ENCODE results near the gene PLXDC2.
"Not testable (repeated sequence)": the region's sequence is repeated elsewhere in the genome, so short reads cannot be mapped to it uniquely, and the experiment has no call there.

PLXDC2 gene

DNA sequence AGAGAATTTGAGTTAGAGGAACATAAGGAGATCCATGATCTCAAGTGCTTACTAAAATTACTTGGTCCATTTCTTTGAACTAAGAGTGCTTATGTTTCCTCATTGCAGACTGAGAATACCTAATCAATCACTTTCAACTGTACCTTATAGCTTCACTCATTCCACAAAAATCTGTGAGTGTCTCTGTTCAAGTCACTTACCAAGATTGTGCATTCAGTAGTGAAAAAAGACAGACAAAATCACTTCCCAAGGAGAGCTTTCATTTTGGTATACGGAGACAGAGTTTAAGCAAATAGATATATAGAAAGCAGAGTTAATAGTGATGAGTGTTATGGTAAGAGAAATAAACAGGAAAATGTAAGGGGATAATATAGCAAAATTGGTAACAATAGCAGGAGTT lies 364.5 kb downstream of the PLXDC2 start:
- Histone ChIP-seq H3K27me3 (ENCODE audit: insufficient read depth, low read length) (no peaks in the 10 kb centered on the region), H3K4me2 (ENCODE audit: low read length) (no peak overlapping the region), H4K20me1 (ENCODE audit: insufficient read depth, low read length) (no peaks in the 10 kb centered on the region), H3K9me2 (ENCODE audit: low read depth, low read length) (no peaks in the 10 kb centered on the region), H3K9ac (ENCODE audit: low read length) (no peak overlapping the region), H3K36me3 (ENCODE audit: insufficient read depth, low read length) (no peaks in the 10 kb centered on the region), H3K9me3 (ENCODE audit: low read length) (no peaks in the 10 kb centered on the region), H3K4me1 (ENCODE audit: insufficient read depth, low read length, severe bottlenecking) (no peaks in the 10 kb centered on the region), H3K4me3 (ENCODE audit: low read depth, low read length, poor library complexity, severe bottlenecking) (no peak overlapping the region), H3K79me2 (ENCODE audit: insufficient read depth, low read length) (no peaks in the 10 kb centered on the region), H3K27ac (ENCODE audit: low read depth, low read length, poor library complexity, severe bottlenecking) (no peak overlapping the region), H2AFZ (ENCODE audit: low read length) (no peak overlapping the region), H3F3A (ENCODE audit: insufficient read depth, low read length) (no peaks in the 10 kb centered on the region)
- TF ChIP-seq EZH2 (IDR thresholded peaks at IDR 0.05; ENCODE audit: borderline replicate concordance, low read length) = no peak
- TF ChIP-seq, protein P1, sequence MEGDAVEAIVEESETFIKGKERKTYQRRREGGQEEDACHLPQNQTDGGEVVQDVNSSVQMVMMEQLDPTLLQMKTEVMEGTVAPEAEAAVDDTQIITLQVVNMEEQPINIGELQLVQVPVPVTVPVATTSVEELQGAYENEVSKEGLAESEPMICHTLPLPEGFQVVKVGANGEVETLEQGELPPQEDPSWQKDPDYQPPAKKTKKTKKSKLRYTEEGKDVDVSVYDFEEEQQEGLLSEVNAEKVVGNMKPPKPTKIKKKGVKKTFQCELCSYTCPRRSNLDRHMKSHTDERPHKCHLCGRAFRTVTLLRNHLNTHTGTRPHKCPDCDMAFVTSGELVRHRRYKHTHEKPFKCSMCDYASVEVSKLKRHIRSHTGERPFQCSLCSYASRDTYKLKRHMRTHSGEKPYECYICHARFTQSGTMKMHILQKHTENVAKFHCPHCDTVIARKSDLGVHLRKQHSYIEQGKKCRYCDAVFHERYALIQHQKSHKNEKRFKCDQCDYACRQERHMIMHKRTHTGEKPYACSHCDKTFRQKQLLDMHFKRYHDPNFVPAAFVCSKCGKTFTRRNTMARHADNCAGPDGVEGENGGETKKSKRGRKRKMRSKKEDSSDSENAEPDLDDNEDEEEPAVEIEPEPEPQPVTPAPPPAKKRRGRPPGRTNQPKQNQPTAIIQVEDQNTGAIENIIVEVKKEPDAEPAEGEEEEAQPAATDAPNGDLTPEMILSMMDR (IDR thresholded peaks at IDR 0.05; ENCODE audit: low read length) = no peak

DNA sequence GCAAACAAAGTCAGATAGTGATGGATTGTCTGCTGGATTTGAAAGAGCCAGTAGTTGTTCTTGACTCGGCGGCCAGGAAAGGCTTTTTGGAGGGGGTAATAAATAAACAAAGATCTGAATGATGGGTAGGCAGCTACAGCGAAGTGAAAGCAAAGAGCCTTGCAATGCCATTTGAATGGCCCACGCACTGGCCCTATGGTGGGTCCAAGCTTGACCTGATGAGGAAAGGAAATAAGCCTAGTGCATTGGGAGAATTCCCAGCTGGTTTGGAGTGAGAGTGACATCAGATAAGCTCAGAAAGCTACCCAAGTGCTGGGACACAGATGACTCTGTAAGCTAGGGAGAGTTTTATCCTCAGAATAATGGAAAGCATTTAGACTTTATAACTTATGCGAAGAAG lies 365.2 kb downstream of the PLXDC2 start:
- Histone ChIP-seq H4K20me1 (ENCODE audit: insufficient read depth, low read length) (no peaks in the 10 kb centered on the region), H3K9me3 (ENCODE audit: low read length) (no peaks in the 10 kb centered on the region), H3K9ac (ENCODE audit: low read length) (no peak overlapping the region), H2AFZ (ENCODE audit: low read length) (no peak overlapping the region), H3K4me3 (ENCODE audit: low read depth, low read length, poor library complexity, severe bottlenecking) (no peak overlapping the region), H3K4me1 (ENCODE audit: insufficient read depth, low read length, severe bottlenecking) (no peaks in the 10 kb centered on the region), H3K4me2 (ENCODE audit: low read length) (no peak overlapping the region), H3K27ac (ENCODE audit: low read depth, low read length, poor library complexity, severe bottlenecking) (no peak overlapping the region), H3K27me3 (ENCODE audit: insufficient read depth, low read length) (no peaks in the 10 kb centered on the region), H3K9me2 (ENCODE audit: low read depth, low read length) (no peaks in the 10 kb centered on the region), H3K36me3 (ENCODE audit: insufficient read depth, low read length) (no peaks in the 10 kb centered on the region), H3F3A (ENCODE audit: insufficient read depth, low read length) (no peaks in the 10 kb centered on the region), H3K79me2 (ENCODE audit: insufficient read depth, low read length) (no peaks in the 10 kb centered on the region)
- TF ChIP-seq, protein P1 (IDR thresholded peaks at IDR 0.05; ENCODE audit: low read length) = no peak
- no peak for TF ChIP-seq EZH2 (IDR thresholded peaks at IDR 0.05; ENCODE audit: borderline replicate concordance, low read length)

DNA sequence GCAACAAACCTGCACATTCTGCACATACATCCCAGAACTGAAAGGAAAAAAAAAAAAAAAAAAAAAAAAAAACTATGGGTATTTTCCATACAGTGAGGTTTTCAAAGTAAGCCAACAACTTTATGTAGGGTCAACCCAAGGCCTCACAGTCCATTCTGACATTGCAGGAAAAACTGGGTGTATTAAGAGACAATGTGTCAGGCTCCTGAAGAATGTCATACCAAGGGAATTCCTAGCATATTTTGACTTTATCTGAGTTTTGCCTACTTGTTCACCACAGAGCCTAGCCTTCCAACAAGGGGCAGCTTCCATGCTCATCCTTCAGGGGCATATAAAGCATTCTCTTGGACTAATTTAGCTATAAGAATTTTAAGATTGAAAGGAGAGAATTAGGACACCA lies 368.9 kb downstream of the PLXDC2 start:
- Histone ChIP-seq H3K4me2 (ENCODE audit: low read length) (no peak overlapping the region), H4K20me1 (ENCODE audit: insufficient read depth, low read length) (no peaks in the 10 kb centered on the region), H3K9ac (ENCODE audit: low read length) (no peak overlapping the region), H3K4me3 (ENCODE audit: low read depth, low read length, poor library complexity, severe bottlenecking) (no peak overlapping the region), H3F3A (ENCODE audit: insufficient read depth, low read length) (no peaks in the 10 kb centered on the region), H3K36me3 (ENCODE audit: insufficient read depth, low read length) (no peaks in the 10 kb centered on the region), H3K79me2 (ENCODE audit: insufficient read depth, low read length) (no peaks in the 10 kb centered on the region), H2AFZ (ENCODE audit: low read length) (no peak overlapping the region), H3K9me2 (ENCODE audit: low read depth, low read length) (no peaks in the 10 kb centered on the region), H3K27ac (ENCODE audit: low read depth, low read length, poor library complexity, severe bottlenecking) (no peak overlapping the region), H3K27me3 (ENCODE audit: insufficient read depth, low read length) (no peaks in the 10 kb centered on the region), H3K9me3 (ENCODE audit: low read length) (no peaks in the 10 kb centered on the region), H3K4me1 (ENCODE audit: insufficient read depth, low read length, severe bottlenecking) (no peaks in the 10 kb centered on the region)
- no peak for TF ChIP-seq EZH2 (IDR thresholded peaks at IDR 0.05; ENCODE audit: borderline replicate concordance, low read length)
- TF ChIP-seq, protein P1 (IDR thresholded peaks at IDR 0.05; ENCODE audit: low read length) = no peak

DNA sequence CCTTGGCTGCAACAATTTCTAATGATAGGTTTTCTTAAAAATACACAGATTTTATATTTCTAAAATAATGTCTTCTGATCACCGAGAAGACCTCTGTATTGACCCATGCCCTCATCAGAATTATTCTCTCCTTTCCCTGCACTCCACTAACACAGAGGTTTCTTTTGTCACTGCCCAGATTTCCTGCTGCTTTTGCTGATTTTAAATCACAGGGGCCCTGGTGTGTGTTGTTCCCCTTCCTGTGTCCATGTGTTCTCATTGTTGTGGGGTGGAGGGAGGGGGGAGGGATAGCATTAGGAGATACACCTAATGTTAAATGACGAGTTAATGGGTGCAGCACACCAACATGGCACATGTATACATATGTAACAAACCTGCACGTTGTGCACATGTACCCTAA lies 375.2 kb downstream of the PLXDC2 start:
- not testable (repeated sequence) for H3K9ac ChIP-seq (ENCODE audit: low read length); H3K36me3 ChIP-seq (ENCODE audit: insufficient read depth, low read length); H3K9me3 ChIP-seq (ENCODE audit: low read length); H3K27ac ChIP-seq (ENCODE audit: low read depth, low read length, poor library complexity, severe bottlenecking); H2AFZ ChIP-seq (ENCODE audit: low read length); H3K27me3 ChIP-seq (ENCODE audit: insufficient read depth, low read length); H3K4me2 ChIP-seq (ENCODE audit: low read length); H4K20me1 ChIP-seq (ENCODE audit: insufficient read depth, low read length); H3K79me2 ChIP-seq (ENCODE audit: insufficient read depth, low read length); H3K9me2 ChIP-seq (ENCODE audit: low read depth, low read length); H3K4me1 ChIP-seq (ENCODE audit: insufficient read depth, low read length, severe bottlenecking); H3F3A ChIP-seq (ENCODE audit: insufficient read depth, low read length); H3K4me3 ChIP-seq (ENCODE audit: low read depth, low read length, poor library complexity, severe bottlenecking)
